NCI-H2107 treated with DMSO at 0.1 percent for 48 hours (cell line): Measurements from ENCODE around the gene HIKESHI.
"Not testable (repeated sequence)": the region's sequence is repeated elsewhere in the genome, so short reads cannot be mapped to it uniquely, and the experiment has no call there.

Experiments
- DNase-seq: peaks from one replicate; lab custom pipeline; 2025; ENCODE audit not compliant: unreplicated experiment; lab: John Stamatoyannopoulos, UW

HIKESHI gene

GRCh38 chr11:86302092-86302793 lies at the start of gene HIKESHI:
TSS of gene HIKESHI (plus strand) at chr11:86302240. CDS start at chr11:86302449, 209 bp downstream.
- DNase-seq = peak; percentile 90

DNA sequence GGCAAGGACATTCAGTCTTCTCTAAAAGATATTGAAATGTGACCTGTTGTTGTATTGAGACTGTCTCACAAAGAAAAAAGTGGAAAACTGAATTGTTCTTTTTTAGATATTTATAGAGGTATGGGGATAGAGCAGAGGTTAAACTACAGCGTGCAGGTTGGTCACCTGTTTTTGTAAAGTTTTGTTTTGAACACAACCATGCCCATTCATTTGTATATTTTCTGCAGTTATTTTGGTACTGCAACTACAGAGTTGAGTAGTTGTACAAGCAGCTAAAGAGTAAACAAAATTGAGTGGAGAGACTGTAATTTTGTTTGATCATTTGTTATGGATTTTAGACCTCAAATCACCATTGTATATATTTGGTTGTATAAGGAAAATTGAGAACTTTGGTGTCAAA lies 46.1 kb upstream of the HIKESHI start:
- DNase-seq = no peak

GRCh38 chr11:86256608-86257007 lies 45.4 kb upstream of the HIKESHI start:
- no peak for DNase-seq

DNA sequence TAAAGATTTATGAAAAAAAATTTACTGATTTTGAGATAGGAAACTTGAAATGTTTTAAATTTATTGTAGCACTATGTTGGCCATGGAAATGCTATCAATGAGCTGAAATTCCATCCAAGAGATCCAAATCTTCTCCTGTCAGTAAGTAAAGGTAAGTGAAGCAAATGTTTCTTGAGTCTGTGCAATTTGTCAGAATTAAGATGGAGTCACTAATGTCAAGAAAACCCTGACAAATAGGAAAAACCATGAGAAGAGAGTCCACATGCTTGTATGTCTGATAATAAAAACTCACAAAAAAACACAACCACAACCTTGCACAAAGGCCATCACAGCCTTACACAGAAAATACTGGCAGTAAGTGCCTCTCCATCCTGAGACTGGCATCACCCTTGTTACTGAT lies 44.6 kb upstream of the HIKESHI start:
- no peak for DNase-seq

- DNase-seq = no peak
Measured at GRCh38 chr11:86259730-86260129, 42.3 kb upstream of the HIKESHI start.

DNA sequence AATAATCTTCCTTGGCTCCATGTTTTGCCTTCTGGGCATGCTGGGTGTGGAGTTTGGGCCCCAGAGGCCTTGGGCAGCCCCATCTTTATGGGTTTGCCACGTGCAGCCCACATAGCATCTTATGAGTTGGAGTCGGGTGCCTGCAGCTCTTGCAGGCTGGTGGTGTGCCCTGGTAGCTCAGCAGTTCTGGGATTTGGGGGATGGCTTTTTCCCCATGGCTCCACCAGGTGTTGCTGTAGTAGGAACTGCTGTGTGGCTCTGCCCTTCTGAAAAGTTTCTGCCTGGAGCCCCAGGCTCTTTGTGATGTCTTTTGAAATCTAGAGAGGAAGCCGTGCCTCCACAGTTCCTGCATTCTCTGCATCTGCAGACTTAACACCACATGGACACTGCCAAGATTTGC lies 40.7 kb upstream of the HIKESHI start:
- no peak for DNase-seq

DNA sequence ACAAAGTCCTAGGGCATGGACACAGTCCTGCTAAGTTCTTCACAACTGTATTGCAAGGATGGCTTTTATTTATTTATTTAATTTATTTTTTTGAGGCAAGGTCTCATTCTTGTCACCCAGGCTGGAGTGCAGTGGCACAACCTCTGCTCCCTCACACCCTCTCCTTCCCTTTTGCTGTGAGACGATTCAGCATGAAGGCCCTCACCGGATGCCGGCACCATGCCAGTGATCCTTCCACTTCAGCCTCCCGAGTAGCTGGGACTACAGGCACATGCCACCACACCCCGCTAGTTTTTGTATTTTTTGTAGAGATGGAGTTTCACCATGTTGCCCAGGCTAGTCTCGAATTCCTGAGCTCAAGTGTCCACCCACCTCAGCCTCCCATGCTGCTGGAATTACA lies 39.7 kb upstream of the HIKESHI start:
- DNase-seq = no peak

GRCh38 chr11:86264649-86265048 lies 37.4 kb upstream of the HIKESHI start:
- no peak for DNase-seq

- DNase-seq = no peak
Measured at GRCh38 chr11:86265194-86265593, 36.8 kb upstream of the HIKESHI start.

DNA sequence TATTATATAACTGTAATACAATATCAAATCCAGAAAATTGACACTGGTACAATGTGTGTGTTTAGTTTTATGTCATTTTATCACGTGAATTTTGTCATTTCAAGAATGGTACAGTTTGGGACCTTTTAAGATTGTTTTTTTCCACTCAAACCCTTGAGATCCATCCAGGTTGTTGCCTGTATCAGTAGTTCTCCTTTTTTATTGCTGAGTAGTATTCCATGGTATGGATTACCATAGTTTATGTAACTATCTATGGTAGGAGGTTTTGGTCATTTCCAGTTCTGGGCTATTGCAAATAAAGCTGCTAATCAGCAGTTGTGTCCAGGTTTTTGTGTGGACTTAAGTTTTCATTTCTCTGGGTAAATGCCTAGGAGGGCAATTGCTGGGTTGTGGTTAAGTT lies 32.4 kb upstream of the HIKESHI start:
- DNase-seq = no peak

- DNase-seq = no peak
Measured at GRCh38 chr11:86274503-86274902, 27.5 kb upstream of the HIKESHI start.

- no peak for DNase-seq
Measured at GRCh38 chr11:86274999-86275398, 27.0 kb upstream of the HIKESHI start.

DNA sequence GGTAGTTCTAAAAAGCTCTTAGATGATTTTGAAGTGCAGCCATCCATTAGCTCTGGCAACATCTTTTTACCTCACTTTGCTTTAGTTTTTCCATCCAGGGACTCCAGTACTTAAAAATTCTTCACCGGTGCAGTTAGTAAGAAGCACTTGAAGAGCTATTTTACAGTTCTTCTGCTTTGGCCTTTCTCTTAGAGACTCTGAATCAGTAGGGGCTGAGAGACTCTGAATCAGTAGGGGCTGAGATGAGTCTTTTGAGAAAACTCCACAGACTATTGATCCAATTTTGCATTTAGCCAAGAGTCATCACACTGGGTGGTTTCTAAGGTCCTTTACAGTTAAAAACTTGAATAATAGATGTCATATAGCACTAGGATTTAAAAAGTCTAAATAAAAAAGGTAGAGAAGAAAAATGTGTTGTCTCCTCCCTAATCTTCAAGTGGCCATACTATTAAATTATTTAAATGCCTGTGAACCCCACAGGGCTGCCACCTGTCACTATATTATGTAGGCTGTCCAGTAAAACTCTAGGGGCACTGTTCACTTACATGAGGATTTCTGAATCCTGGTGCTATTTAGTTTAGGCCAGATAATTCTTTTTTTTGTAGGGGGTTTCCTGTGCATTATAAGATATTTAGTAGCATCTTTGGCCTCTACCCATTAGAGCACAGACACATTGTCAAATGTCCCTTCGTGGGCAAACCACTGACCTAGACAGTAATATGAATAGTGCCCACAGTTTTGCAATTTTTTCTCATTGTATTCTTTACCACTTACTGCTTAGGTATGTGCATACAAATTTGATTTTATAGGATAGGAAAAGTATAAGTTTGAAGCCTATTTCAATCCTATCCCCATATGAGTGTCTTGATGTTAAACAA lies 26.3 kb upstream of the HIKESHI start:
- no peak for DNase-seq

GRCh38 chr11:86277741-86278140 lies 24.3 kb upstream of the HIKESHI start:
- no peak for DNase-seq

GRCh38 chr11:86278226-86278625 lies 23.8 kb upstream of the HIKESHI start:
- DNase-seq = no peak

DNA sequence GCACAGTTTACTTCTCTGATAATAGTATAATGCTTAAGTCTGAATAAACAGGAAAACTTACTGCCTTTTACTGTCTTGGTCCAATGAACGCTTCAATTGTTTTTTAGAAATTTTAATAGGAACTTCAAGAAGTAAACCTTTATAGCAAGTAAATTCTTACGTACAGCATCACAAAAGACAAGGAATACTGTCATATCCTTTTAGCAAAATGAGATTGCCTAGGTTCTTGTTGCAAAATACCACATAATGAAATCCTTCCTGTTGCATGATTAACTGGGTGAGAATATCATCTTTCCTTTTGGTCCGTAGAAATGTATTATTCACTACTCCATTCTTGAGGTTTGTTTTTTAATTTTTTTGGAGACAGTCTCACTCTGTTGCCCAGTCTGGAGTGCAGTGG lies 22.3 kb upstream of the HIKESHI start:
- DNase-seq = no peak

DNA sequence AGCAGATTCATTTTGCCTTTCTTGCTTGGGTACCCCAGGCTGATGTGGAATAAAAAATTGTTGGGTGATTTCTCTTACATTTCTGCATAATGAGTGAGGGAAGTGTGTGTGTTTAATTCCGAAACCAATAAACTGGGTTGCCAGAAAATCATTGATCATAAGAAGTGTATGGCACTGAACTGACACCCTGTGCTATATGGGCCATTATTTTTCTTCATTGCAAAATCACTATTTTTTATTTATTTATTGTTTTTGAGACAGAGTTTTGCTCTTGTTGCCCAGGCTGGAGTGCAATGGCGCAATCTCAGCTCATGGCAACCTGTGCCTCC lies 14.6 kb upstream of the HIKESHI start:
- DNase-seq = no peak

DNA sequence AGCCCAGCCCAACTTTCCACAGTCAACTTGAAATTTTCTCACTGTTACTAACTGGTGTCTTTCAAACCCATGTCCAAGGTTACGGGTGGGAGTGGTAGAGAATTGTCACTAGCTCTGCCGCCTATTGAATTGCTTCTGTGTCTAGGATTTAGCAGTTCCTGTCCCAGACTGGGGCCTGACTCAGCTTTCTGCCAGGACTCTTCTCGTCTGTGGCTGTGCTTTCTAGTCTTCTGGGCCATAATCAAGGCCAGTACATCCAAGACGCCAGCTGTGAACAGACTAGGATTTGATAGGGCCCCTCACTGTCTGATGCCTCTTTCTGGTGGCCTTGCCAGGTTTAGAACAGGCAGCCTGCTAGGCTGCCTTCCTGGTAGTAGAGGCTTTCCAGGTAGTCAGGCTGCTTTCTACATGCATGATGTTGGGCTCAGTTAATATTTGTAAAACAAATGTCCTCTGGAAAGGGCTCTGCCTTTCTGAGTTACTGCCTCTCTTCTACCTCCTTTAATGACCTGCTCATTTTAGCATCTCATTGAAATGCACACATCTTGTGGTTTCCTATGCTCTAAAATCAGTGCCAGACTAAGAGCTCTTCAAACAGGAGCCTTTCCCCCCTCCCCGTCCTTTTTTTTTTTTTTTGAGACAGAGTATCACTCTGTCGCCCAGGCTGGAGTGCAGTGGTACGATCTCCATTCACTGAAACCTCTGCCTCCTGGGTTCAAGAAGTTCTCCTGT lies 13.1 kb upstream of the HIKESHI start:
- DNase-seq = no peak

DNA sequence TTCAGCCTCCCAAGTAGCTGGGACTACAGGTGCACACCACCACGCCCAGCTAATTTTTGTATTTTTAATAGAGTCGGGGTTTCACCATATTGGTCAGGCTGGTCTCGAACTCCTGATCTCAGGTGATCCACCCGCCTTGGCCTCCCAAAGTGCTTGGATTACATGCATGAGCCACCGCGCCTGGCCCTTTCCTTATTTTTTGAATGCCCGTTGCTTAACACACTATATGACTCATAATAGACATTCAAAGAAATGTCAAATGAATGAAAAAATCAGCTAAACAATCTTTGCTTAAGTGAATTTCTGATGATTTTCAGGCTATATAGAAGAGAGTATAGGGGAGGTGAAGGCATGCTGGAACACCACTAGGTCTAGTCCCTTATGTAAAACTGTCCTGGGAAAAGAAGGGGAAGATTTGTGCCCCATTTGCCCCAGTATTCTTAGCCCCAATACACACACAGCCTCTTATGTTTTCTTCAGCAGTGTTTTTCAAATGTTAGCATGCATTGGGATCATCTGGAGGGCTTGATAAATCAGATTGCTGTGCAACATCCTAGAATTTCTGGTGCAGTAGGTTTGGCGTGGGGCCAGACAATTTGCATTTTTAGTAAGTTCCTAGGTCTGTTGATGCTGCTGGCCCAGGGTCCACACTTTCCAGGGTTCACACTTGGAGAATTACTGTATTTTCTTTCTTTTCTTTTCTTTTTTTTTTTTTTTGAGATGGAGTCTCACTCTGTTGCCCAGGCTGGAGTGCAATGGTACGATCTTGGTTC lies 12.3 kb upstream of the HIKESHI start:
- DNase-seq = not testable (repeated sequence)

- peak; percentile 37 for DNase-seq
Measured at GRCh38 chr11:86291466-86292262, 10.4 kb upstream of the HIKESHI start.
